ENCODE results near the gene TOMM40L.
A peak's percentile ranks its signal among the peaks of the same experiment; 100 is the strongest.

The TOMM40L gene

GRCh38 chr1:161180639-161181038 is 45.2 kb upstream of the TOMM40L start:
- DNase-seq (ENCODE audit: low read depth): peak; percentile 62
- no peak overlapping the region for H3K4me3 ChIP-seq (ENCODE audit: low read depth, low read length)
- TF ChIP-seq, protein P1, sequence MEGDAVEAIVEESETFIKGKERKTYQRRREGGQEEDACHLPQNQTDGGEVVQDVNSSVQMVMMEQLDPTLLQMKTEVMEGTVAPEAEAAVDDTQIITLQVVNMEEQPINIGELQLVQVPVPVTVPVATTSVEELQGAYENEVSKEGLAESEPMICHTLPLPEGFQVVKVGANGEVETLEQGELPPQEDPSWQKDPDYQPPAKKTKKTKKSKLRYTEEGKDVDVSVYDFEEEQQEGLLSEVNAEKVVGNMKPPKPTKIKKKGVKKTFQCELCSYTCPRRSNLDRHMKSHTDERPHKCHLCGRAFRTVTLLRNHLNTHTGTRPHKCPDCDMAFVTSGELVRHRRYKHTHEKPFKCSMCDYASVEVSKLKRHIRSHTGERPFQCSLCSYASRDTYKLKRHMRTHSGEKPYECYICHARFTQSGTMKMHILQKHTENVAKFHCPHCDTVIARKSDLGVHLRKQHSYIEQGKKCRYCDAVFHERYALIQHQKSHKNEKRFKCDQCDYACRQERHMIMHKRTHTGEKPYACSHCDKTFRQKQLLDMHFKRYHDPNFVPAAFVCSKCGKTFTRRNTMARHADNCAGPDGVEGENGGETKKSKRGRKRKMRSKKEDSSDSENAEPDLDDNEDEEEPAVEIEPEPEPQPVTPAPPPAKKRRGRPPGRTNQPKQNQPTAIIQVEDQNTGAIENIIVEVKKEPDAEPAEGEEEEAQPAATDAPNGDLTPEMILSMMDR (IDR thresholded peaks at IDR 0.05; ENCODE audit: low read depth, low read length): peak; percentile 37
- TF ChIP-seq MYC (IDR thresholded peaks at IDR 0.05; ENCODE audit: low read depth, low read length): no peak

DNA sequence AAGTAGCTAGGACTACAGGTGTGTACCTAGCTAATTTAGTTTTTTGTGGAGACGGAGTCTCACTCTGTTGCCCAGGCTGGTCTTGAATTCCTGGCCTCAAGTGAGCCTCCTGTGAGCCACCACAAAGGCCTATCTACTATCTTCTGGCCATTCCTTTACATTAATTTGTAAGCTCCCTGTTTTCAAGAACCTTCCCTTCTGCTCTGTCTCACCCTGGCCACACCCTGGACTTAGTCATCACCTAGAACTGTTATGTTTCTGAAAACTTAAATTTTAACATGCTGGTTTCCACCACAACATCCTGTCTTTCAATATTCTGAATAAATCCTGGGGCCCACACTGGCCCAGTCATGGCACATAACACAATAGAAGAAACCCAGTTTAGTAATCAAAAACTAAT is 43.6 kb upstream of the TOMM40L start:
- TF ChIP-seq, protein P2, sequence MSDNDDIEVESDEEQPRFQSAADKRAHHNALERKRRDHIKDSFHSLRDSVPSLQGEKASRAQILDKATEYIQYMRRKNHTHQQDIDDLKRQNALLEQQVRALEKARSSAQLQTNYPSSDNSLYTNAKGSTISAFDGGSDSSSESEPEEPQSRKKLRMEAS (IDR thresholded peaks at IDR 0.05; ENCODE audit: low read depth, low read length): no peak
- TF ChIP-seq, protein P1 (IDR thresholded peaks at IDR 0.05; ENCODE audit: low read depth, low read length): no peak
- TF ChIP-seq POLR2A (IDR thresholded peaks at IDR 0.05; ENCODE audit: extremely low read depth, insufficient read length) (no peak), MYC (IDR thresholded peaks at IDR 0.05; ENCODE audit: low read depth, low read length) (no peak)
- peak; percentile 63 for DNase-seq (ENCODE audit: low read depth)

GRCh38 chr1:161185282-161185682 is 40.6 kb upstream of the TOMM40L start:
- no peak for TF ChIP-seq POLR2A (IDR thresholded peaks at IDR 0.05; ENCODE audit: extremely low read depth, insufficient read length)
- no peak for TF ChIP-seq MYC (IDR thresholded peaks at IDR 0.05; ENCODE audit: low read depth, low read length)
- TF ChIP-seq, protein P1 (IDR thresholded peaks at IDR 0.05; ENCODE audit: low read depth, low read length): no peak
- TF ChIP-seq, protein P2 (IDR thresholded peaks at IDR 0.05; ENCODE audit: low read depth, low read length): peak; percentile 66
- no peak overlapping the region for H3K4me3 ChIP-seq (ENCODE audit: low read depth, low read length)
- peak; percentile 87 for DNase-seq (ENCODE audit: low read depth)

More for the DNA sequence above, 43.6 kb upstream of the TOMM40L start:
- no peak overlapping the region for H3K4me3 ChIP-seq (ENCODE audit: low read depth, low read length)

GRCh38 chr1:161185732-161186311 is 40.0 kb upstream of the TOMM40L start:
- peak; percentile 80 for DNase-seq (ENCODE audit: low read depth)
- TF ChIP-seq, protein P2 (IDR thresholded peaks at IDR 0.05; ENCODE audit: low read depth, low read length): no peak
- TF ChIP-seq, protein P1 (IDR thresholded peaks at IDR 0.05; ENCODE audit: low read depth, low read length): no peak
- no peak for TF ChIP-seq POLR2A (IDR thresholded peaks at IDR 0.05; ENCODE audit: extremely low read depth, insufficient read length)
- TF ChIP-seq MYC (IDR thresholded peaks at IDR 0.05; ENCODE audit: low read depth, low read length): no peak
- no peak overlapping the region for H3K4me3 ChIP-seq (ENCODE audit: low read depth, low read length)

GRCh38 chr1:161187311-161187710 is 38.5 kb upstream of the TOMM40L start:
- H3K4me3 ChIP-seq (ENCODE audit: low read depth, low read length): no peak overlapping the region
- TF ChIP-seq MYC (IDR thresholded peaks at IDR 0.05; ENCODE audit: low read depth, low read length) (no peak), POLR2A (IDR thresholded peaks at IDR 0.05; ENCODE audit: extremely low read depth, insufficient read length) (no peak)
- TF ChIP-seq, protein P1 (IDR thresholded peaks at IDR 0.05; ENCODE audit: low read depth, low read length): no peak
- TF ChIP-seq, protein P2 (IDR thresholded peaks at IDR 0.05; ENCODE audit: low read depth, low read length): no peak

DNA sequence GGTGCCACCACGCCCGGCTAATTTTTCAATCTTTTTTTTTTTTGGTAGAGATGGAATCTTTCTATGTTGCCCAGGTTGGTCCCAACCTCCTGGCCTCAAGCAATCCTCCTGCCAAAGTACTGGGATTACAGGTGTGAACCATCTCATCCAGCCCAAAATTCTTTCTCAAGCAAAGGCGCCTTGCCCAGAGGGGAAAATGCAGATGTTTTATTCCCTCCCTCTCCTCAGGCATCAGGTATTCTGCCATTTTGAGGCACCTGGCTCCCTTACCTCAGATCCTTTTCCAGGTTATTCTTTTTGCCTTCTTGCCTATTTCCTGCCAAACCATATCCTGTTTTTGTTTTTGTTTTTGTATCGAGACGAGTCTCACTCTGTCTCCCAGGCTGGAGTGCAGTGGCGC is 37.5 kb upstream of the TOMM40L start:
- H3K4me3 ChIP-seq (ENCODE audit: low read depth, low read length): no peak overlapping the region
- no peak for DNase-seq (ENCODE audit: low read depth)
- TF ChIP-seq POLR2A (IDR thresholded peaks at IDR 0.05; ENCODE audit: extremely low read depth, insufficient read length) (no peak), MYC (IDR thresholded peaks at IDR 0.05; ENCODE audit: low read depth, low read length) (no peak)
- TF ChIP-seq, protein P1 (IDR thresholded peaks at IDR 0.05; ENCODE audit: low read depth, low read length): no peak
- TF ChIP-seq, protein P2 (IDR thresholded peaks at IDR 0.05; ENCODE audit: low read depth, low read length): no peak

More at GRCh38 chr1:161187311-161187710, 38.5 kb upstream of the TOMM40L start:
- DNase-seq (ENCODE audit: low read depth): no peak
